Neural progenitor cell (in vitro differentiated cells): ENCODE measurements around the gene ZNF558. TPM values are rescaled to one million over a fixed set of nuclear protein-coding genes. Genes with fewer than 3 reads are reported as not detected.
"Not testable (repeated sequence)": the region's sequence is repeated elsewhere in the genome, so short reads cannot be mapped to it uniquely, and the experiment has no call there.

Experiments used
- DNase-seq: peaks from one replicate; pipeline ENCODE4 v3.0.0-alpha.2; 2016; ENCODE audit warnings: low spot score
- H2AFZ ChIP-seq: fragments of 200-600 bp; sonication (generic); replicated peaks from 2 replicates; pipeline ENCODE4 v1.6.1; 2016; ENCODE audit warnings: antibody characterized with exemption
- H3F3A ChIP-seq: fragments of 200-600 bp; sonication (generic); 2 replicates; pipeline ENCODE4 v1.6.1; 2016; ENCODE audit warnings: antibody characterized with exemption, low read depth
- H3K27ac ChIP-seq: fragments of 200-600 bp; sonication (generic); 2 replicates; pipeline ENCODE4 v1.5.1; 2016; ENCODE audit warnings: mild to moderate bottlenecking
- H3K27me3 ChIP-seq: fragments of 200-600 bp; sonication (generic); 2 replicates; pipeline ENCODE4 v1.6.1; 2016; ENCODE audit warnings: mild to moderate bottlenecking, moderate library complexity
- H3K36me3 ChIP-seq: fragments of 200-600 bp; sonication (generic); 2 replicates; pipeline ENCODE4 v1.5.1; 2016
- H3K4me1 ChIP-seq: fragments of 200-600 bp; sonication (generic); 2 replicates; pipeline ENCODE4 v1.6.1; 2016; ENCODE audit warnings: mixed run types
- H3K4me2 ChIP-seq: fragments of 200-600 bp; sonication (generic); 2 replicates; pipeline ENCODE4 v1.6.1; 2016
- H3K4me3 ChIP-seq: fragments of 200-600 bp; sonication (generic); 2 replicates; pipeline ENCODE4 v1.5.1; 2016
- H3K79me2 ChIP-seq: fragments of 200-600 bp; sonication (generic); 2 replicates; pipeline ENCODE4 v1.6.1; 2016; ENCODE audit warnings: low read depth
- H3K9ac ChIP-seq: fragments of 200-600 bp; sonication (generic); 2 replicates; pipeline ENCODE4 v1.6.1; 2016
- H3K9me3 ChIP-seq: fragments of 200-600 bp; sonication (generic); 2 replicates; pipeline ENCODE4 v1.5.1; 2016; ENCODE audit warnings: low read depth
- H4K20me1 ChIP-seq: fragments of 200-600 bp; sonication (generic); 2 replicates; pipeline ENCODE4 v1.6.1; 2016; ENCODE audit warnings: low read depth
- H3K27ac Mint-ChIP-seq: 3 replicates; pipeline ENCODE4 v1.8.0; 2021; ENCODE audit warnings: mixed read lengths
- H3K27me3 Mint-ChIP-seq: 2 replicates; pipeline ENCODE4 v1.8.0; 2022; ENCODE audit warnings: low read depth, mild to moderate bottlenecking, inconsistent platforms, moderate library complexity, mixed read lengths; ENCODE audit not compliant: insufficient read depth
- H3K36me3 Mint-ChIP-seq: 3 replicates; pipeline ENCODE4 v1.8.0; 2021; ENCODE audit warnings: mixed read lengths
- H3K4me1 Mint-ChIP-seq: 3 replicates; pipeline ENCODE4 v1.8.0; 2021; ENCODE audit warnings: mixed read lengths
- H3K4me3 Mint-ChIP-seq: 3 replicates; pipeline ENCODE4 v1.8.0; 2021; ENCODE audit warnings: mild to moderate bottlenecking, moderate library complexity, mixed read lengths
- H3K9me3 Mint-ChIP-seq: 3 replicates; pipeline ENCODE4 v1.8.0; 2020; ENCODE audit warnings: mixed read lengths
- CTCF ChIP-seq: fragments of 200-600 bp; sonication (generic); IDR thresholded peaks from 2 replicates; pipeline ENCODE4 v1.5.1; 2017; ENCODE audit warnings: antibody characterized with exemption, mild to moderate bottlenecking
- EZH2 ChIP-seq: fragments of 200-600 bp; sonication (generic); IDR thresholded peaks from 2 replicates; pipeline ENCODE4 v1.6.1; 2017; ENCODE audit warnings: antibody characterized with exemption, mild to moderate bottlenecking, moderate library complexity
- EZH2phosphoT487 ChIP-seq: fragments of 200-600 bp; sonication (generic); IDR thresholded peaks from 2 replicates; pipeline ENCODE4 v1.6.1; 2017; ENCODE audit warnings: antibody characterized with exemption
- small RNA-seq: library from RNA; depleted of rRNA; stranded (forward); fragments of <200 nt; gene quantifications from one replicate; pipeline ENCODE3, GENCODE V24; 2015
- total RNA-seq: library from RNA; depleted of rRNA; stranded (reverse); fragments of >200 nt; gene quantifications from 2 replicates; pipeline ENCODE4 v1.2.3, GENCODE V29; 2015; ENCODE audit warnings: low replicate concordance

ZNF558 gene
- total RNA-seq, 1 donor from 2014 or later, result 59.4 TPM

DNA sequence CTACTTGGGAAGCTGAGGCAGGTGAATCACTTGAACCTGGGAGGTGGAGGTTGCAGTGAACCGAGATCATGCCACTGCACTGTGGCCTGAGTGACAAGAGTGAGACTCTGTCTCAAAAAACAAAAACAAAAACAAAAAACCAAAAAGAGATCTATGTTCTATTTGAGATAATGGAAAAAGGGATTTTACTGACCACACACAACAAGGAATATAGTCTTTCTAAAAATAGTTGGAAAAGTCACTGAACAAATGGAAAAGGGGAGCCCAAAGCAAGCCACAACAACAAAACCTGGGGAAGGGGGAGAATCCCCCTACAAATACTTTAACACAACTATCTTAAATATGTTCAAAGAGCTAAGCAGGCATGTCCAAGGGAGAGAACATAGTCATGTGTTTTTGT, 37.3 kb downstream of the ZNF558 start:
- H3K4me1 Mint-ChIP-seq, result no peaks in the 10 kb centered on the region

GRCh38 chr19:8773587-8773986, 58.5 kb downstream of the ZNF558 start:
- H3K36me3 Mint-ChIP-seq, H3K9ac ChIP-seq, H3K27ac Mint-ChIP-seq, H3K27me3 ChIP-seq, H3K9me3 Mint-ChIP-seq, H3K27me3 Mint-ChIP-seq, H3K4me1 ChIP-seq, H3K4me3 Mint-ChIP-seq, H3K27ac ChIP-seq, H3K79me2 ChIP-seq, H3K4me3 ChIP-seq, H3K9me3 ChIP-seq, DNase-seq, H2AFZ ChIP-seq, H3F3A ChIP-seq, H3K36me3 ChIP-seq, H3K4me1 Mint-ChIP-seq, H3K4me2 ChIP-seq, H4K20me1 ChIP-seq: not testable (repeated sequence)

More for the DNA sequence above, 37.3 kb downstream of the ZNF558 start:
- Histone ChIP-seq H3F3A (no peaks in the 10 kb centered on the region), H2AFZ (no peak overlapping the region), H4K20me1 (no peaks in the 10 kb centered on the region), H3K36me3 (no peaks in the 10 kb centered on the region), H3K4me1 (no peaks in the 10 kb centered on the region), H3K9ac (no peak overlapping the region), H3K27ac (no peak overlapping the region), H3K9me3 (peaks cover 8% of the 10 kb centered on the region), H3K4me2 (no peak overlapping the region), H3K4me3 (no peak overlapping the region), H3K79me2 (no peaks in the 10 kb centered on the region), H3K27me3 (no peaks in the 10 kb centered on the region)
- no peak for DNase-seq
- no peak overlapping the region for H3K27ac Mint-ChIP-seq
- no peaks in the 10 kb centered on the region for H3K36me3 Mint-ChIP-seq
- no peaks in the 10 kb centered on the region for H3K27me3 Mint-ChIP-seq
- TF ChIP-seq CTCF (no peak), EZH2phosphoT487 (no peak), EZH2 (no peak)
- H3K9me3 Mint-ChIP-seq, result peaks cover 28% of the 10 kb centered on the region
- no peak overlapping the region for H3K4me3 Mint-ChIP-seq

DNA sequence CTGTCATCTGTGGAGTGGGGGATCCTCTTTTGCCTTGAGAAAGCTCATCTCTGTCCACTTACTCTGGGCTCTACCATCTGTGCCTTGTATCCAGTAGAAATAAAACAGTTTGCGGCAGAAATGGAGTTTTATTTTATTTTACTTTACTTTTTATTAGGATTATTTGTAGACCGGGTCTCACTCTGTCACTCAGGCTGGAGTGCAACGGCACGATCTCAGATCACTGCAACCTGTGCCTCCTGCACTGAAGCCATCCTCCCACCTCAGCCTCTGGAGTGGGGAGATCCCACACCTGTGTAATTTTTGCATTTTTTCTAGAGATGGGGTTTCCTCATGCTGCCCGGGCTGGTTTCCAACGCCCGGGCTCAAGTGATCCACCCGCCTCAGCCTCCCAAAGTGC, 62.8 kb downstream of the ZNF558 start:
- H3K27ac Mint-ChIP-seq, H3K27ac ChIP-seq, H3K4me1 ChIP-seq, H3K4me3 ChIP-seq, H3K27me3 ChIP-seq, H3K9ac ChIP-seq, H3K36me3 Mint-ChIP-seq, H3K4me3 Mint-ChIP-seq, H3K9me3 ChIP-seq, H4K20me1 ChIP-seq, H3K27me3 Mint-ChIP-seq, H3K9me3 Mint-ChIP-seq, H3K4me1 Mint-ChIP-seq, H3K36me3 ChIP-seq, DNase-seq, H2AFZ ChIP-seq, H3K79me2 ChIP-seq, H3F3A ChIP-seq, H3K4me2 ChIP-seq: not testable (repeated sequence)

GRCh38 chr19:8767257-8767656, 64.8 kb downstream of the ZNF558 start:
- not testable (repeated sequence) for H2AFZ ChIP-seq, H3K4me1 Mint-ChIP-seq, H3K27me3 Mint-ChIP-seq, H3K9ac ChIP-seq, H3K4me3 Mint-ChIP-seq, H3K9me3 Mint-ChIP-seq, H3K27ac ChIP-seq, H3K27ac Mint-ChIP-seq, DNase-seq, H3K79me2 ChIP-seq, H4K20me1 ChIP-seq, H3K4me3 ChIP-seq, H3K4me1 ChIP-seq, H3K9me3 ChIP-seq, H3K36me3 Mint-ChIP-seq, H3F3A ChIP-seq, H3K27me3 ChIP-seq, H3K36me3 ChIP-seq, H3K4me2 ChIP-seq

Small RNA genes lying within 50 kb of the gene (small RNA-seq; reads per million reads assigned to genes)
- gene AC012616.1, result not detected

Other genes starting within 250 kb of the ZNF558 start
- 5.8 and 7.9 TPM in 2 replicates for gene ADAMTS10, start 221.6 kb downstream of the ZNF558 start, total RNA-seq
- gene NFILZ, start 201.7 kb downstream of the ZNF558 start, total RNA-seq, result not detected in 2 replicates
- not detected in 2 replicates for gene ACTL9, start 133.5 kb downstream of the ZNF558 start, total RNA-seq
- not detected in 2 replicates for gene OR2Z1, start 110.7 kb downstream of the ZNF558 start, total RNA-seq
- not detected in 2 replicates for gene MBD3L1, start 73 bp upstream of the ZNF558 start, total RNA-seq
- gene MUC16, start 178.1 kb upstream of the ZNF558 start, total RNA-seq, result under 0.01 and 0.07 TPM in 2 replicates